GM19240 (cell line): ENCODE results near the gene RNASE8.

Source experiments
- DNase-seq: peaks from one replicate; pipeline ENCODE4 v3.0.0; 2011; ENCODE audit warnings: low spot score; ENCODE audit not compliant: insufficient read length

RNASE8 gene

GRCh38 chr14:21053184-21054122 lies 4.2 kb upstream of the RNASE8 start:
- no peak for DNase-seq

GRCh38 chr14:21054123-21054767 lies 3.4 kb upstream of the RNASE8 start:
- DNase-seq: no peak

- DNase-seq: no peak
Measured at GRCh38 chr14:21054768-21055145, 2.9 kb upstream of the RNASE8 start.

GRCh38 chr14:21055432-21056117 lies 2.0 kb upstream of the RNASE8 start:
- DNase-seq: no peak

- no peak for DNase-seq
Measured at GRCh38 chr14:21056520-21057163, 980 bp upstream of the RNASE8 start.

- no peak for DNase-seq
Measured at GRCh38 chr14:21058903-21059302, 1.3 kb downstream of the RNASE8 start.

GRCh38 chr14:21059842-21060613 lies 2.4 kb downstream of the RNASE8 start:
- no peak for DNase-seq

GRCh38 chr14:21060614-21061346 lies 3.2 kb downstream of the RNASE8 start:
- DNase-seq: no peak

- no peak for DNase-seq
Measured at GRCh38 chr14:21061347-21061668, 3.7 kb downstream of the RNASE8 start.

- DNase-seq: no peak
Measured at GRCh38 chr14:21063479-21063878, 5.9 kb downstream of the RNASE8 start.

- DNase-seq: no peak
Measured at GRCh38 chr14:21066882-21067502, 9.4 kb downstream of the RNASE8 start.

- no peak for DNase-seq
Measured at GRCh38 chr14:21068521-21069387, 11.1 kb downstream of the RNASE8 start.

GRCh38 chr14:21069388-21070082 lies 11.9 kb downstream of the RNASE8 start:
- no peak for DNase-seq

GRCh38 chr14:21070083-21070609 lies 12.5 kb downstream of the RNASE8 start, which contains the start of gene ARHGEF40:
TSS of gene ARHGEF40 (plus strand) at chr14:21070304. CDS start at chr14:21070397, 93 bp downstream.
- no peak for DNase-seq

GRCh38 chr14:21070610-21071224 lies 13.1 kb downstream of the RNASE8 start:
- DNase-seq: no peak

GRCh38 chr14:21071225-21072030 lies 13.8 kb downstream of the RNASE8 start:
- peak; percentile 87 for DNase-seq
